AG10803 (cell line): Measurements from ENCODE around the gene FBXL17.

Source experiments
- DNase-seq: peaks from one replicate; pipeline ENCODE4 v3.0.0; 2010; ENCODE audit warnings: low read depth
- H3K4me3 ChIP-seq: 2 replicates; pipeline ENCODE4 v1.5.1; 2011; ENCODE audit warnings: mild to moderate bottlenecking, low read length, control low read depth
- CTCF ChIP-seq: conservative IDR thresholded peaks from 2 replicates; pipeline ENCODE4 v1.5.1; 2011; ENCODE audit warnings: mild to moderate bottlenecking, low read length, control low read depth, inconsistent platforms

The FBXL17 gene

GRCh38 chr5:107979900-107980299, 402.0 kb downstream of the FBXL17 start:
- no peak overlapping the region for H3K4me3 ChIP-seq
- no peak for TF ChIP-seq CTCF
- DNase-seq = no peak

- no peak for TF ChIP-seq CTCF
- peak; percentile 26 for DNase-seq
- H3K4me3 ChIP-seq = no peak overlapping the region
Observed at GRCh38 chr5:107979291-107979690, 402.6 kb downstream of the FBXL17 start.

- H3K4me3 ChIP-seq = no peak overlapping the region
- no peak for DNase-seq
- no peak for TF ChIP-seq CTCF
Observed at GRCh38 chr5:107977550-107978071, 404.3 kb downstream of the FBXL17 start.

- DNase-seq = no peak
- no peak overlapping the region for H3K4me3 ChIP-seq
- no peak for TF ChIP-seq CTCF
Observed at GRCh38 chr5:107975568-107975967, 406.3 kb downstream of the FBXL17 start.

- TF ChIP-seq CTCF = no peak
- H3K4me3 ChIP-seq = no peak overlapping the region
- DNase-seq = no peak
Observed at GRCh38 chr5:107971846-107972245, 410.1 kb downstream of the FBXL17 start.

GRCh38 chr5:107969847-107970246, 412.1 kb downstream of the FBXL17 start:
- no peak overlapping the region for H3K4me3 ChIP-seq
- peak; percentile 10 for DNase-seq
- TF ChIP-seq CTCF = no peak

GRCh38 chr5:107968998-107969397, 412.9 kb downstream of the FBXL17 start:
- no peak overlapping the region for H3K4me3 ChIP-seq
- no peak for TF ChIP-seq CTCF
- peak; percentile 46 for DNase-seq
